A673 (cell line): ENCODE measurements around the gene TRRAP. TPM values are rescaled to one million over a fixed set of nuclear protein-coding genes. Genes with fewer than 3 reads are reported as not detected.

Experiments used
- BruUV-seq: library from RNA; stranded (reverse); fragments of 400-500 nt; replicated peaks from 2 replicates; lab custom pipeline; 2021; lab: Mats Ljungman, UMichigan
- CTCF ChIA-PET: fragments of 300-600 bp; sonication (Branson Sonifier 250); formaldehyde crosslinking; loops from one replicate; lab custom pipeline; 2022; ENCODE audit warnings: antibody characterized with exemption; lab: Charles Lee
- POLR2A ChIA-PET: fragments of 300-600 bp; sonication (Branson Sonifier 250); formaldehyde crosslinking; loops from one replicate; lab custom pipeline; 2022; ENCODE audit warnings: antibody characterized with exemption; ENCODE audit not compliant: low non-redundant PET; lab: Charles Lee
- DNase-seq: peaks from one replicate; pipeline ENCODE4 v3.0.0-alpha.2; 2015; ENCODE audit warnings: low spot score
- H3K27ac ChIP-seq: fragments of 200-600 bp; sonication (generic); 2 replicates; pipeline ENCODE4 v1.5.1; 2016; ENCODE audit warnings: mixed run types, low read depth, mild to moderate bottlenecking, mixed read lengths, antibody characterized with exemption, low read length; ENCODE audit not compliant: poor library complexity, severe bottlenecking
- H3K27me3 ChIP-seq: fragments of 200-600 bp; sonication (generic); replicated peaks from 2 replicates; pipeline ENCODE4 v1.6.1; 2017; ENCODE audit warnings: mixed run types, low read depth, mild to moderate bottlenecking, mixed read lengths, antibody characterized with exemption, low read length; ENCODE audit not compliant: insufficient read depth, poor library complexity
- H3K36me3 ChIP-seq: fragments of 200-600 bp; sonication (generic); 2 replicates; pipeline ENCODE4 v1.6.1; 2016; ENCODE audit warnings: mixed run types, mild to moderate bottlenecking, mixed read lengths, antibody characterized with exemption, low read length; ENCODE audit not compliant: insufficient read depth, poor library complexity, severe bottlenecking
- H3K4me1 ChIP-seq: fragments of 200-600 bp; sonication (generic); 2 replicates; pipeline ENCODE4 v1.6.1; 2017; ENCODE audit warnings: mixed run types, mild to moderate bottlenecking, mixed read lengths, antibody characterized with exemption, low read length; ENCODE audit not compliant: insufficient read depth, poor library complexity, severe bottlenecking
- H3K4me3 ChIP-seq: fragments of 200-600 bp; sonication (generic); 2 replicates; pipeline ENCODE4 v1.5.1; 2016; ENCODE audit warnings: low read depth, mixed run types, mild to moderate bottlenecking, mixed read lengths, low read length; ENCODE audit not compliant: poor library complexity, severe bottlenecking
- H3K9me3 ChIP-seq: fragments of 200-600 bp; sonication (generic); 2 replicates; pipeline ENCODE4 v1.6.1; 2016; ENCODE audit warnings: mixed run types, low read depth, mild to moderate bottlenecking, mixed read lengths, antibody characterized with exemption, low read length; ENCODE audit not compliant: poor library complexity, severe bottlenecking
- EZH2 ChIP-seq: fragments of 200-600 bp; sonication (generic); IDR thresholded peaks from 2 replicates; pipeline ENCODE4 v1.6.1; 2017; ENCODE audit warnings: borderline replicate concordance, low read depth, mild to moderate bottlenecking, mixed read lengths, antibody characterized with exemption, low read length; ENCODE audit not compliant: poor library complexity, severe bottlenecking
- intact Hi-C: fragments of 100-400 bp; cut with micrococcal nuclease; formaldehyde crosslinking; loops from one replicate; pipeline ENCODE4 v1.10.0; 2022; ENCODE audit not compliant: unreplicated experiment
- total RNA-seq: library from RNA; stranded (reverse); gene quantifications from 2 replicates; pipeline ENCODE4 v1.2.3, GENCODE V29; 2021
- TF ChIP-seq, protein P1 (sequence below): fragments of 300-800, 200-600 bp; sonication (generic); conservative IDR thresholded peaks from 2 replicates; pipeline ENCODE4 v1.5.1; 2017; ENCODE audit warnings: low read depth, mild to moderate bottlenecking, antibody characterized with exemption, low read length, moderate library complexity, mixed read lengths

TRRAP gene
- total RNA-seq, 1 experiment from 2014 or later = 50.2 TPM

DNA sequence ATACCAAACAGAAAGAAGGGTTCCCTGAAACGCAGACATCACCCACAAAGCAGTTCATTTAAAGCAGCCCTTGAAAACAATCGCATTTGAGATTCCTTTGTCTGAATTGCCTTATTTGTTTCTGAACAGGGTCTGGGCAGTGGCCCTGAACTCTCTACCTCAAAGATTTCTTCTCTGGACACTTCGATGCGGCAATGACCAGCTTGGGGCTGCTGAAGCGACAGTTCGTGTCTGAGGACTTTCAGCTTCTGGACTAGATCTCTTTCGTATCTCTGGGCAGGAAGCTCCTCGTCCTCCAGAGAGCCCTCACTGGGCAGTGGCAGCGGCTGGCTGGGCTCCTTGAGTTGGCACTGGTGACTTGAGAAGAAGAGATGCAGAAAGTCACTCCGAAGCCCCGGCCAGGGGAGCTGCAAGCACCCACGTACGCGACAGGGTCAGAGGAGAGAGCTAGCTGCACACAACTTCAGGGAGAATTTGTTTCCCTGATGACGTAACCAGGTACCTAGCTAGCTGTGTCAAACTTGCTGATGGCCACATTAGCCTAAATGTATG, 169.3 kb downstream of the TRRAP start:
- intact Hi-C loops = no loop called here
- no TSS peak for BruUV-seq
- H3K27ac ChIP-seq = no peak overlapping the region
- POLR2A ChIA-PET = no interaction called here
- H3K36me3 ChIP-seq = peaks cover 16% of the 10 kb centered on the region
- DNase-seq = no peak
- TF ChIP-seq EZH2 = no peak
- TF ChIP-seq, protein P1, sequence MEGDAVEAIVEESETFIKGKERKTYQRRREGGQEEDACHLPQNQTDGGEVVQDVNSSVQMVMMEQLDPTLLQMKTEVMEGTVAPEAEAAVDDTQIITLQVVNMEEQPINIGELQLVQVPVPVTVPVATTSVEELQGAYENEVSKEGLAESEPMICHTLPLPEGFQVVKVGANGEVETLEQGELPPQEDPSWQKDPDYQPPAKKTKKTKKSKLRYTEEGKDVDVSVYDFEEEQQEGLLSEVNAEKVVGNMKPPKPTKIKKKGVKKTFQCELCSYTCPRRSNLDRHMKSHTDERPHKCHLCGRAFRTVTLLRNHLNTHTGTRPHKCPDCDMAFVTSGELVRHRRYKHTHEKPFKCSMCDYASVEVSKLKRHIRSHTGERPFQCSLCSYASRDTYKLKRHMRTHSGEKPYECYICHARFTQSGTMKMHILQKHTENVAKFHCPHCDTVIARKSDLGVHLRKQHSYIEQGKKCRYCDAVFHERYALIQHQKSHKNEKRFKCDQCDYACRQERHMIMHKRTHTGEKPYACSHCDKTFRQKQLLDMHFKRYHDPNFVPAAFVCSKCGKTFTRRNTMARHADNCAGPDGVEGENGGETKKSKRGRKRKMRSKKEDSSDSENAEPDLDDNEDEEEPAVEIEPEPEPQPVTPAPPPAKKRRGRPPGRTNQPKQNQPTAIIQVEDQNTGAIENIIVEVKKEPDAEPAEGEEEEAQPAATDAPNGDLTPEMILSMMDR = no peak
- CTCF ChIA-PET = no interaction called here
- H3K27me3 ChIP-seq = no peaks in the 10 kb centered on the region
- H3K4me1 ChIP-seq = peaks cover 9% of the 10 kb centered on the region
- no peaks in the 10 kb centered on the region for H3K9me3 ChIP-seq
- no peak overlapping the region for H3K4me3 ChIP-seq

DNA sequence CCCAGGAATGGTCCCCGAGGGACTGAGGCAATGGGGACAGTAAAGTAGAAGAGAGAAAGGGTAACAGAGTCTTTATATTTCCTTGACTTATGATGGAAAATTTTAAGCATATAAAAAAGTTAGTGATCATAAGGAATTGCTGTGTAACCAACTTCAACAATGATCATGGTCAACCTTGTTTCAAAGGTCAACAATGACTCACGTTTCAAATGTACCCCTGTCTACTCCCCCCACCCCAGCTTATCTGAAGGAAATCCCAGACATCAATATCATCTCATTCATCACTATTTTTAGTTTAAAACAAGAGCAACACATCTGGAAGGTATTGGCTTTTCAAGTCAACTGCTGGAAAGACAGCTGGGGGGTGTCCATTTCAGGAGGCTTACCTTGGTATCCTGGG, 172.6 kb downstream of the TRRAP start:
- Histone ChIP-seq H3K4me3 (no peak overlapping the region), H3K27ac (no peak overlapping the region), H3K27me3 (no peaks in the 10 kb centered on the region), H3K4me1 (no peaks in the 10 kb centered on the region), H3K9me3 (no peaks in the 10 kb centered on the region), H3K36me3 (peaks cover 27% of the 10 kb centered on the region)
- POLR2A ChIA-PET = no interaction called here
- CTCF ChIA-PET = no interaction called here
- no peak for DNase-seq
- no TSS peak for BruUV-seq
- TF ChIP-seq, protein P1 = no peak
- no peak for TF ChIP-seq EZH2
- intact Hi-C loops = no loop called here

DNA sequence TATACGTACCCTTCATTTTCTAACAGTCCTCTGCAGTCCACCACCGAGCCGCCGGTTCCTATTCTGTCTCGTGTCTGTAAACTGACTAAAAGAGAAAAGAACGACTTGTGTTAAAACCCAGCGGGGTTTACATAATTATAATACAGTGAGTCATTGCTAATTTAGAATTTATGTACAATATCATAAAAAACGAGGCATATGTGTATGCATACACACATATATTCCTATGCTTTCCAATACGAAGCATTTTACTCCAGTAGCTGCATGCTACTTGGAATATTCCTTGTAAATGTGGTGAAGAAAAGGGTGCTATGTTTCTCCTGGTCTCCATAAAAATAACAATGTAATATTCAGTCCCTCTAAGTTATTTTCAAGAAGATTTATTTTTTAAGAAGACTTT, 176.4 kb downstream of the TRRAP start:
- Histone ChIP-seq H3K9me3 (no peaks in the 10 kb centered on the region), H3K4me3 (no peak overlapping the region), H3K27me3 (no peaks in the 10 kb centered on the region), H3K4me1 (no peaks in the 10 kb centered on the region), H3K36me3 (peaks cover 19% of the 10 kb centered on the region), H3K27ac (no peak overlapping the region)
- DNase-seq = no peak
- CTCF ChIA-PET = no interaction called here
- POLR2A ChIA-PET = no interaction called here
- TF ChIP-seq EZH2 = no peak
- TF ChIP-seq, protein P1 = no peak
- intact Hi-C loops = no loop called here
- no TSS peak for BruUV-seq
